Stimulated activated CD8-positive, alpha-beta memory T cell treated with anti-CD3 and anti-CD28 coated beads, Interleukin-4, amount 100 ng/mL, for 48 hours (primary cell): ENCODE data around the gene ARFRP1.

Experiments
- DNase-seq: peaks from one replicate; pipeline ENCODE4 v3.0.0-alpha.2; 2020

Gene ARFRP1

DNA sequence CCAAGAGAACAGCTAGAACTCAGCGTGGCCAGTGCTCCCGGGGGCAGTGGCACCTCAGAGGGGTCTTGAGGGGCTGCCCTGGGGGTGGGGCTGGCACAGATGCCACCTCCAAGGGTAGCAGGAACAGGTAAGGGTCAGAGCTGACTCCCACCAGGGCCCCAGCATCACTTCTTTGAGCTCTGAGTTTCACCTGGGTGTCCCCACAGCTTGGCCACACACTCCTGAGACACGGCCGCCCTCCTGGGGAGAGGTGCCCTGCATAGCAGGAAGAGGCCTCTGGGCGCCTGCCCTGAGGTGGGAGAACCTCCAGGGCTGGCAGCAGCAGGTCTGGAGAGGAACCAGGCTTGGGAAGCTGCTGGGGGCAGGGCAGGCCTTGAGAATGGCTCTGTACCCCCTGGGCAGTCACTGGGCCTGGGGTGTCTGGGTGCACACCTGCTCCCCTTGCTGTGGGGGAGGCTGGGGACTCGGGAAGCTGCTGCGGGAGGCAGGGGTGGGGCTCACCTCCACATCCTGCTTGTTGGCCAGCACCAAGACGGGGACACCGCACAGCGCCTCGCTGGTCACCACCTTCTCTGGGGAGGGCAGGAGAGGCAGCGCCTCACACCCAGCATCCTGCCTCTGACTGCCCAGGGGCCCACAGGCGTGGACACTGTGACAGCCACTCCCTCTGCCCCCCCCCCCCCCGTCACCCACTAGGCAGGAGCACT lies 6.3 kb downstream of the ARFRP1 start:
- no peak for DNase-seq

DNA sequence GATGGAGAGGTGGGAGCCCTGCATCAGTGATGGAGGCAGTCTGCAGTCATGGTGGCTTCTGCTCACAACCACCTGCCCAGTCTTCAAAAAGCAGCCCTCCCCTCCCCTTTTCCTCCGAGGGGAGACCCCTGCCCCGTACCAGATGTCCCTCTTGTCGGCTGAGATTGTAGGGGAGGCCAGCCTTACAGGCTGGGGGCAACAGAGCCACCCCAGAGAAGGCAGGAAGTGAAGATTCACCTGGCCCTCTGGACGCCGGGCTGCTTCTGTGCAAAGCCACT lies 6.8 kb downstream of the ARFRP1 start:
- no peak for DNase-seq

DNA sequence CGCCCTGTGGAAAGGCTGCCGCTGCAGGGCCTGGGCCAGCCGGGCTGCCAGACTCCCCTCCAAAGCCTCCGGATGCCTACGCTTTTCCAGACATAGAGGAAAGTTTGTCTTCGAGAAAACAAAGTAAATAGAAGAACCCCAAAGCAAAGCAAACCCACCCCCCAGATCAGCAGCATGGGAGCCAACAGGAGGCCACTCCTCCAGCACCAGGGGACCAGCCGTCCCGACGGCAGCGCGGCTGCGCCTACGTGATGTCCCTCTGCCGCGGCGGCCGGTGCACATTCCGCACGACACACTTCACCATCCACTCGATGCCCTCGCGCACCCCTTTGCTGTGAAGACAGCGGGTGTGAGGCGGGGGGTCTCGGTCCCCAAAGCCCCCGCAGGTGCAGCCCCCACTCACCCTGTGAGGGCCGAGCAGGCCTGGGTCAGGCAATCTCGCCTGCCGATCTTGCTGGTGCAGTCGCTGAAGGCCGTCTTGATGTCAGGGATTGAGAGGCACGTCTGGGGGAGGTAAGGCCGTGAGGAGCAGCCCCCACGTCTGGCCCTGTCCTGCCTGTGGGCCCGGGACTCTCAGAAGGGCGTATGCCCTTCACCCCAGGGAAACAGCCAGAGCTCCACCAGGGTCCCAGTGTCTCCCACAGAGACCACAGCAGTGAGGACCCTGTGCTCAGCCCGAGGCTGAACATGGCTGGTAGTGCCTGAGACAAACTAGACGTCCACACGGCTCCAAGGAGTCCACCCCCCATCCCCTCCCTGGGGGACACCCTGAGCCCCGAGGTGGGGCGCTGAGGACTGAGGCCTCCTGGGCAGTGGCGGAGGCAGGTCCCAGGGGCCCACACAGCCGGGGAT lies 7.4 kb downstream of the ARFRP1 start:
- DNase-seq = no peak

DNA sequence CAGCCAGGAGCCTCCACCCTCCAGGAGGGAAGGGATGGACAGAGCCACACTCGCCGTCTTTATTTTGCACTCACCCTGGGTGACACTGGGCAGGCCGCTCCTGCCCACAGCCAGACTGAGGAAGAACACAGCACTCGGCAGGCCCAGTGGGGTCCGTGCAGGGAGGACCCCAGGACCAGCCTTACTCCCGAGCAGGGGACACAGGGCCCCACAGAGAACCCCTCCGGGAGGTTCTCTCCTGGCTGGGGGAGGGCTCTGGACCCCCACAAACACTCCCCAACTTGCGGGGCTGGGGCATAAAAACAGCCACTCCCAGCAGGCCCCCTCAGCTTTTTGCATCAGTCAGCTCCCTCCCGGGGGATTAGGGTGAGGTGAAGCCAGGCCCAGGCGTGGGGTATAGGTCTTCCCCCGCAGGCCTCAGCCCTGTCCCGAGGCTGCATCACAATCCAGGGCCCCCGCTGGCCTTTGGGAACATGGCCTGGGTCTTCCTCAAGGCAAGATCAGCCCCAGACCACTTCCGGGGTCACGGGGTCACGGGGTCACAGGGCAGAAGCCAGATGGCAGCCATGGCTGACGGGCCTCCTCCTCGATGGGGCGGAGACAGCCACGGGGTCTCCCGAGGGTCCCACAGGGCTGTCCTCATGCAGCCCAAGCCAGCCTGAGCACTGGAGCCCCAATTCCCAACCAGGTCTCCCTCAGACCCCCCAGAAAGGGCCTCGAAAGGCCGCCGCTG lies 8.1 kb downstream of the ARFRP1 start:
- no peak for DNase-seq

DNA sequence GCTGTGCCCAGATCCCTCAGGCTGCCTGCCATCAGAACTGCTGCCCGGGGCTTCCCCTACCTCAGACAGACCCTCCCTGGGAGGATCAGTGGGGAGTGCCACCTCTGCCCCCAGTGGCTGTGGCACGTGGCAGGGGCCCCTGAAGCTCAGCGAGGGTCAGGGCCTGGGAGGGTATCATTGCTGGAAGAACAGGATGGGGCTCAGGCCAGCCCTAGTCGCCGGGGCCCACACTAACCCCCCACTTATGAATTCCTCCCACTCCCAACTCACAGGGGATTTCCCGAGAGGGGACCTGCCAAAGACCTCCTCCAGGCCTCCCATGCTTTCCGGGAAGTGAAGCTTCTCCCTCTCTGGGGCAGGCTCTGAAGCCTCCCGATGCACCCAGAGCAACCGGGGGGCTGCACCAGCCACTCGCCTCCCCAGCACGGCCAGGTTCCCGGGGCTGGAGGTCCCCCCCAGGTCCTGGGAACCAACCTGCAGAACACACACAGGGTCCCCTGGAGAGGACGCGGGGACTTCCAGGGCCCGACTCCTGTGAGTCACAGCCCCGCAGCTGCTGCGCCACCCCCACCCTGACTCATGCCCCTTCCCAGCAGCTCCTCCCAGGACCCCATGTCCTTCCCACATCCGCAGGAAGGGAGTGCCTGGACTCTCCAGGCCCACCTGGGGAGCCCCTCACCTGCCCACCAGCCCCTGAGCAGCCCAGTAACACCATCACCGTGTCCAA lies 8.9 kb downstream of the ARFRP1 start:
- peak; percentile 73 for DNase-seq

DNA sequence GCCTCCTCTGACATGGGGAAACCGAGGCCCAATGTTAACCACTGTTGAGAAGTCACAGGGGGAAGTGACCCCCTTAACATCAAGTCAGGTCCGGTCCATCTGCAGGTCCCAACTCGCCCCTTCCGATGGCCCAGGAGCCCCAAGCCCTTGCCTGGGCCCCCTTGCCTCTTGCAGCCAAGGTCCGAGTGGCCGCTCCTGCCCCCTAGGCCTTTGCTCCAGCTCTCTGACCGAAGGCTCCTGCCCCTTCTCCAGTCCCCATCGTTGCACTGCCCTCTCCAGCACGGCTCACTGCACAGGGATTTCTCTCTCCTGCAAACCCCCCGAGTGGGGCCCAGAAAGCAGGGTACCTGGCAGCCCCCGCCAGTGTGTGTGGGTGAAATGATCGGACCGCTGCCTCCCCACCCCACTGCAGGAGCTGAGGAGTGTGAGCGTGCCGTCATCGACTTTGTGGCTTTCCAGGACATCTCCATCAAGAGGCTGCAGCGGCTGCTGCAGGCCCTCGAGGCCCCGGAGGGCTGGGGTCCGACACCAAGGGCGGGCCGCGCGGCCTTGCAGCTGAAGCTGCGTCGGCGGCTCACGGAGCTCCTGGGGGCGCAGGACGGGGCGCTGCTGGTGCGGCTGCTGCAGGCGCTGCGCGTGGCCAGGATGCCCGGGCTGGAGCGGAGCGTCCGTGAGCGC lies 9.8 kb downstream of the ARFRP1 start:
- DNase-seq = no peak

DNA sequence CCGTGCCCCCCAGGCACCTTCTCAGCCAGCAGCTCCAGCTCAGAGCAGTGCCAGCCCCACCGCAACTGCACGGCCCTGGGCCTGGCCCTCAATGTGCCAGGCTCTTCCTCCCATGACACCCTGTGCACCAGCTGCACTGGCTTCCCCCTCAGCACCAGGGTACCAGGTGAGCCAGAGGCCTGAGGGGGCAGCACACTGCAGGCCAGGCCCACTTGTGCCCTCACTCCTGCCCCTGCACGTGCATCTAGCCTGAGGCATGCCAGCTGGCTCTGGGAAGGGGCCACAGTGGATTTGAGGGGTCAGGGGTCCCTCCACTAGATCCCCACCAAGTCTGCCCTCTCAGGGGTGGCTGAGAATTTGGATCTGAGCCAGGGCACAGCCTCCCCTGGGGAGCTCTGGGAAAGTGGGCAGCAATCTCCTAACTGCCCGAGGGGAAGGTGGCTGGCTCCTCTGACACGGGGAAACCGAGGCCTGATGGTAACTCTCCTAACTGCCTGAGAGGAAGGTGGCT lies 10.4 kb downstream of the ARFRP1 start:
- DNase-seq = peak; percentile 33

DNA sequence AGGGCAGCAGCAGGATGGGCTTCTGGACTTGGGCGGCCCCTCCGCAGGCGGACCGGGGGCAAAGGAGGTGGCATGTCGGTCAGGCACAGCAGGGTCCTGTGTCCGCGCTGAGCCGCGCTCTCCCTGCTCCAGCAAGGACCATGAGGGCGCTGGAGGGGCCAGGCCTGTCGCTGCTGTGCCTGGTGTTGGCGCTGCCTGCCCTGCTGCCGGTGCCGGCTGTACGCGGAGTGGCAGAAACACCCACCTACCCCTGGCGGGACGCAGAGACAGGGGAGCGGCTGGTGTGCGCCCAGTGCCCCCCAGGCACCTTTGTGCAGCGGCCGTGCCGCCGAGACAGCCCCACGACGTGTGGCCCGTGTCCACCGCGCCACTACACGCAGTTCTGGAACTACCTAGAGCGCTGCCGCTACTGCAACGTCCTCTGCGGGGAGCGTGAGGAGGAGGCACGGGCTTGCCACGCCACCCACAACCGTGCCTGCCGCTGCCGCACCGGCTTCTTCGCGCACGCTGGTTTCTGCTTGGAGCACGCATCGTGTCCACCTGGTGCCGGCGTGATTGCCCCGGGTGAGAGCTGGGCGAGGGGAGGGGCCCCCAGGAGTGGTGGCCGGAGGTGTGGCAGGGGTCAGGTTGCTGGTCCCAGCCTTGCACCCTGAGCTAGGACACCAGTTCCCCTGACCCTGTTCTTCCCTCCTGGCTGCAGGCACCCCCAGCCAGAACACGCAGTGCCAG lies 11.0 kb downstream of the ARFRP1 start, which contains the start of gene TNFRSF6B:
Gene TNFRSF6B (plus strand): TSS at position 25 of the 729 bp plus-strand sequence. CDS start 116 bp downstream, at position 141.
- peak; percentile 52 for DNase-seq

DNA sequence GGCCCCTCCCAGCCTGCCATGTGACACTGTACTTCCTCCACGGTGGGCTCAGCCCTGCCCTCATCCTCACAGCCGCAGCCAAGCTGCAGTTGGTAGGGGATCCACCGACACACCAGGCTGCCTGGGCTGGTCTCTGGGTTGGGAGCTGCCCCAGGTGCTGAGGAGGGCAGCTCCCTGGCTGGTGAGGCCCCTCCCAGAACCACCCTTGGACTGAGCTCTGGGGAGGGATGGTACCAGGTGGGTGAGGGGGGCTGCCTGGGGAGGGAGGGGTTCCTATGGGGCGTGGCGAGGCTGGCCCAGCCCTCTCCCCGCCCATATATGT lies 11.5 kb downstream of the ARFRP1 start:
- peak; percentile 56 for DNase-seq

DNA sequence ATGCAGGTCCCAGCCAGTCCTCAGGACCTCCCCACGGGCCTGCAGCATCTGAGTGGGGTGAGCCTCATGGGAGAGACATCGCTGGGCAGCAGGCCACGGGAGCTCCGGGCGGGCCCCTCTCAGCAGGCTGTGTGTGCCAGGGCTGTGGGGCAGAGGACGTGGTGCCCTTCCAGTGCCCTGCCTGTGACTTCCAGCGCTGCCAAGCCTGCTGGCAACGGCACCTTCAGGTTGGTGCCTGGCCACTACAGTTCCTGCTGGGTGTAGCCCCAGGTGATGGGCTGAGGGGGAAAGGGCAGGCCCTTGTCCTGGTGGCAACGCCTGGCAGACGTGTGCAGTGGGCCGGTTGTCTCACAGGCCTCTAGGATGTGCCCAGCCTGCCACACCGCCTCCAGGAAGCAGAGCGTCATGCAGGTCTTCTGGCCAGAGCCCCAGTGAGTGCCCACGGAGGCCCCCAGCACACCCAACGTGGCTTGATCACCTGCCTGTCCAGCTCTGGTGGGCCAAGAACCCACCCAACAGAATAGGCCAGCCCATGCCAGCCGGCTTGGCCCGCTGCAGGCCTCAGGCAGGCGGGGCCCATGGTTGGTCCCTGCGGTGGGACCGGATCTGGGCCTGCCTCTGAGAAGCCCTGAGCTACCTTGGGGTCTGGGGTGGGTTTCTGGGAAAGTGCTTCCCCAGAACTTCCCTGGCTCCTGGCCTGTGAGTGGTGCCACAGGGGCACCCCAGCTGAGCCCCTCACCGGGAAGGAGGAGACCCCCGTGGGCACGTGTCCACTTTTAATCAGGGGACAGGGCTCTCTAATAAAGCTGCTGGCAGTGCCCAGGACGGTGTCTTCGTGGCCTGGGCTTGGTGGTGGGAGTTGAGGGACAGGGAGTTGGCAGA lies 12.1 kb downstream of the ARFRP1 start:
- no peak for DNase-seq

DNA sequence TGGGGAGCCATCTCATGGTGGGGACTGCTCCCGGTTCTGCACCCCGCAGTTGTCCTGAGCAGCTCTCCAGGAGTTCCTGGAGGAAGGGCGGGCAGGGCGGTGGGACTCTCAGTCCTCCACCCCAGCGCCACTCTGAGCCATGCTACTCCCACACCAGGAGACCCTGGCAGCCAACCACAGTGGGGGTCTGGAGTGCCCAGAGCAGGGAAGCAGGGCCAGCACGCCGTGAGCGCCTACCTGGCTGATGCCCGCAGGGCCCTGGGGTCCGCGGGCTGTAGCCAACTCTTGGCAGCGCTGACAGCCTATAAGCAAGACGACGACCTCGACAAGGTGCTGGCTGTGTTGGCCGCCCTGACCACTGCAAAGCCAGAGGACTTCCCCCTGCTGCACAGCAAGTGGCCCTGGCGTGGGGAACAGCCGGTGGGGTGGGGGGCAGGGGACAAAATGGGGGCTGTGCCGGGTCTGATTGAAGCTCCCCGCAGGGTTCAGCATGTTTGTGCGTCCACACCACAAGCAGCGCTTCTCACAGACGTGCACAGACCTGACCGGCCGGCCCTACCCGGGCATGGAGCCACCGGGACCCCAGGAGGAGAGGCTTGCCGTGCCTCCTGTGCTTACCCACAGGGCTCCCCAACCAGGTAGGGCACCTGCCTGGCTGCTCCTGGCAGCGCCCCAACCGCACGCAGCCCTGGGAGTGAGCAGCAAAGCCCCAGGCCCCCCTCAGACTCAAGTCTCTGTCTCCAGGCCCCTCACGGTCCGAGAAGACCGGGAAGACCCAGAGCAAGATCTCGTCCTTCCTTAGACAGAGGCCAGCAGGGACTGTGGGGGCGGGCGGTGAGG lies 13.0 kb downstream of the ARFRP1 start:
- peak; percentile 26 for DNase-seq

DNA sequence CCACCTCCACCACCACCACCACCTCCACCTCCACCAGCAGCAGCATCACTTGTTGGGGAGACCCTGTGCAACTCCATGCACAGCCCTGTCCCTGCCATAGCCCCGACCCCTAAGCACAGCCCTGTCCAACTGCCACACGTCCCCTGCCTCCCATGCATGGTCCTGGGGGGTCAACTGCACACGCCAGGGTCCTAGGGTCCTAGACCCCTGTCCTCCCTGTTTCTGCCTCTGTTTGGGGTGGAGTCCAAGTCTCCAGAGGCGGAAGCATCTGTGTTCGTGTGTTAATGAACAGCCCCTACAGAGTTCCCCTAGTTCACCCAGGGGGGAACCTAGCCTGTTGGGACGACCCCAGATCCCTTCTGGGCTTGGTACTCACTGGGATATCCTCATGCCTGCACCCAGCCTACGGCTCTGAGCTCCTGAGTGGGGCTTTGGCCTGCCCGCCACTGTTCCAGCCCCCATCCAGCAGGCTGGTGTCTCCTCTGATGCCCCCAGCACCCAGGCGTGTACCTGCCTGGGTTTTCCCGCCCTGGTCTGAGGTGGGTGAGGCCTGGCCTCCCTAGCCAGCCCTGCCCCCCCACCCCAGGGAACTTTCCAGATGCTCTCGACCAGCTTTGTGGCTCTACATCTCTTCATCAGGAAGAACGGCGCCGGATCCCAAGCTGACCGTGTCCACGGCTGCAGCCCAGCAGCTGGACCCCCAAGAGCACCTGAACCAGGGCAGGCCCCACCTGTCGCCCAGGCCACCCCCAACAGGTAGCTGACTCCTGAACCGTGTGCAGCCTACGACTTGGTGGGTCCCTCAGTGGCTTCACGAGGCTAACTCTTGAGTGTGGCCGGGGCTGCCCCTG lies 13.8 kb downstream of the ARFRP1 start:
- DNase-seq = no peak

DNA sequence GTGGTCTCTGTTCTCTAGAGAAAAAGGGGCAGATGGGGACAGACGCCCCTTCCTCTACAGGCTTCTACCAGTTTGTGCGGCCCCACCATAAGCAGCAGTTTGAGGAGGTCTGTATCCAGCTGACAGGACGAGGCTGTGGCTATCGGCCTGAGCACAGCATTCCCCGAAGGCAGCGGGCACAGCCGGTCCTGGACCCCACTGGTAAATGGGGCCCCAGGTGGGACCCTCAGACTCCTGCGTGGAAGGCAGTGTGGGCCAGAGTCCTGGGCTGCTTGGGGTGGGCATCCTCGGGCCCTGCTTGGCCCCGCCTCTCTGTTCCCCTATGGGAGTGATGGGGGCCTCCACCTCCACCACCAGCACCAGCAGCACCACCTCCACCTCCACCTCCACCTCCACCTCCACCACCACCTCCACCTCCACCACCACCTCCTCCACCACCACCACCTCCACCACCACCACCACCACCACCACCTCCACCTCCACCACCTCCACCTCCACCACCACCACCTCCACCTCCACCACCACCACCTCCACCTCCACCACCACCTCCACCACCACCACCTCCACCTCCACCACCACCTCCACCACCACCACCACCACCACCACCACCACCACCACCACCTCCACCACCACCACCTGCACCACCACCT lies 14.6 kb downstream of the ARFRP1 start:
- no peak for DNase-seq

DNA sequence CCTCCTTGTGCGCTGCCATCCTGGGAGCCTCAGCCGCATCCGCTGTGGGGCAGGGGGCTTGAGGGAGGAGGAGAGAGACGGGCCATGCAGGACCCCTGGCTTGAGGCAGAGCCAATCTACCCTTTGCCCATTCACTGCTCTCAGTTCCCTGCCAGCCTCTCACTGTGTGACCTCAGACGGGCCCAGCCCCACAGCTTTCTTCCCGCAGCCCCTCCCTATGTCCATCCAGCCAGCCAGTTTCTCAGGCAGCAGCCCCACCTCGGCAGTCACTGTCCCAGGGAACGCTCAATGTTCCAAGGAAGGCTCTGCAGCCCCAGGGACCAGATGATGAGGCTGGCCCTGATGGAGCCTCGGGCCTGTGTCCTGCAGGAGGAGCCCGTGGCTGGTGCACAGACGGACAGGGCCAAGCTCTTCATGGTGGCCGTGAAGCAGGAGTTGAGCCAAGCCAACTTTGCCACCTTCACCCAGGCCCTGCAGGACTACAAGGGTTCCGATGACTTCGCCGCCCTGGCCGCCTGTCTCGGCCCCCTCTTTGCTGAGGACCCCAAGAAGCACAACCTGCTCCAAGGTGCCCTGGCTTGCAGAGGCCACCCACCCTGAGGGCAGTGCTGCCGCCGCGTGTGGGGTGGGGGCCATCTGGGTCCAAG lies 15.2 kb downstream of the ARFRP1 start:
- DNase-seq = no peak

DNA sequence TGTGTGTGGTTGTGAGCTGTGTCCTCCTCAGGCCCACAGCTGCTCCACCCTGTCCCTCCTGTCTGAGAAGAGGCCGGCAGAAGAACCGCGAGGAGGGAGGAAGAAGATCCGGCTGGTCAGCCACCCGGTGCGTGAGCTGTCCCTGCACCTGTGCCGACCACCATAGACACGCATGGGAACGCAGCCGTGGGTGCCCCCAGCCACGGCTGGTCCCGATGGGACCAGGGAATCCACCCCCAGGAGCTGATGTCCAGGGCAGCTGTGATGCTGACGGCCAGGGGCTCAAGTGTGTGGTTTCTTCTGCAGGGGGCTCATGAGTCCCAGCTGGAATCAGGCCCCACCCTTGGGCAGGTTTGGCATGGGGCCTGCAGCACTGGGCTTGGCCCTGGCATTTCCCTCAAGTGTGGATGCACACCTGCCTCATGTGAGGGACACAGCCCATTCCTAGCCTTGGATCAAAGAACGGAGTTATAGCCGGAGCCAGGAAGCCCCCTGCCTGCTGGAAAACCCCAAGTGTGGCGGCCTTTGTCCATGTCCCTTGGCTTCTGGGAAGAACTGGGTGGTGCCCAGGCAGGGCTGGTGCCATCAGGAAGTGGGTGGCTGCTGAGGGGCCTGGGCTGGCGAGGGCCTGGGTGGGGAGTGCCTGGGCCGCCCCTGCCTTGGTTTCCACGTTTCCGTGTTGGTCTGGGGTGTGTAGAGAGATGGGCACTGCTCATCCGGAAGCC lies 15.9 kb downstream of the ARFRP1 start:
- DNase-seq = no peak

DNA sequence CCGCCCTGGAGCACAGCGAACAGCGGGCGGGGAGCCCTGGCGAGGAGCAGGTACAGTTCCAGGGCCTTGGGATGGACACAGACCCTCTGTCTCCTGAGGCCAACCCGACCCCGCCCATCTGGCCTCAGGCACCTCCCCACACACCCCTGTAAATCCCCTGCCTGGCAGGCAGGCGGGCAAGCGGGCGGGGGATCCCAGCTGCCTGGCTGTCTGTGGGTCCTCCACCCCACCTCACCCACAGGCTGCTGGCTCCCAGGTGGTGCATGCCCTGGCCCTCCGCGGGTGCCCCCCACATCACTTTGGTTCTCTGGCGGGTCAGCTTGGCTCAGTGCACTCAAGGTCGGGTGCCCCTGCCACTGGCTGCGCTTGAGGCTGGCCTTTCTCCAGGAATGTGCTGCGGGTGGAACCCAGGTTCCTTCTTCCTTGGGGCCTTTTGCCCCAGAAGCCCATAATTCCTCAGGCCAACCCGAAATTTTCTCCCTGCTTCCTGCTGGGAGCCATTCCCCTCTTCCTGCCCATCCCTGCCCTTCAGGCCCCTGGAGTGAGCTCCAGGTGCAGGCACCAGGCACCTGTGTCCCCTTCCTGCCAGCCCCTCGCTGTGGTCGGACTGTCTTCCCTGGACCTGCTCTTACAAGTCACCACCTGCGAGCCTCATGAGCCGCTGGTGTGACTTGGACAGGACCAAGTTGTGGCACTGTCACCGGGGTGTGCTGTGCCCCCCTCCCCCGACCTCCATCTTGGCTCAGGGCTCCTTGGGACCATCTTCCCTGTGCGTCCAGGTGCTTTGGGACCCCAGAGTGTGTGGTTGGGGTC lies 16.7 kb downstream of the ARFRP1 start:
- no peak for DNase-seq
